Non-pigmented ciliary epithelial cell (primary cell): ENCODE data around the gene NUP43.
"Not testable (repeated sequence)": the region's sequence is repeated elsewhere in the genome, so short reads cannot be mapped to it uniquely, and the experiment has no call there.

Source experiments
- DNase-seq: peaks from one replicate; pipeline ENCODE4 v3.0.0-alpha.2; 2010; ENCODE audit warnings: low read depth

NUP43 gene

GRCh38 chr6:149746147-149746946 lies at the start of gene NUP43:
Gene NUP43, minus strand, starts transcription at chr6:149746529. Its CDS starts 34 bp downstream, at chr6:149746495.
- DNase-seq, result peak; percentile 75

GRCh38 chr6:149783551-149783950 lies 37.2 kb upstream of the NUP43 start:
- no peak for DNase-seq

- no peak for DNase-seq
These were observed 36.0 kb upstream of the NUP43 start for GRCh38 chr6:149782337-149782736.

GRCh38 chr6:149781715-149782114 lies 35.4 kb upstream of the NUP43 start:
- no peak for DNase-seq

- no peak for DNase-seq
These were observed 33.3 kb upstream of the NUP43 start for GRCh38 chr6:149779644-149779963.

- no peak for DNase-seq
These were observed 31.3 kb upstream of the NUP43 start for GRCh38 chr6:149777624-149778023.

GRCh38 chr6:149771925-149772324 lies 25.6 kb upstream of the NUP43 start:
- DNase-seq, result no peak

GRCh38 chr6:149771185-149771584 lies 24.9 kb upstream of the NUP43 start:
- DNase-seq, result no peak

GRCh38 chr6:149769676-149770075 lies 23.3 kb upstream of the NUP43 start:
- DNase-seq, result no peak

GRCh38 chr6:149766156-149766769 lies 19.9 kb upstream of the NUP43 start:
- DNase-seq, result peak; percentile 61

GRCh38 chr6:149763866-149764265 lies 17.5 kb upstream of the NUP43 start:
- no peak for DNase-seq

GRCh38 chr6:149761438-149761837 lies 15.1 kb upstream of the NUP43 start:
- DNase-seq, result no peak

GRCh38 chr6:149756261-149756636 lies 9.9 kb upstream of the NUP43 start:
- DNase-seq, result no peak

GRCh38 chr6:149755300-149756260 lies 9.3 kb upstream of the NUP43 start:
- DNase-seq, result no peak

GRCh38 chr6:149754548-149754947 lies 8.2 kb upstream of the NUP43 start:
- no peak for DNase-seq

GRCh38 chr6:149753374-149753637 lies 7.0 kb upstream of the NUP43 start:
- not testable (repeated sequence) for DNase-seq

- DNase-seq, result no peak
These were observed 6.5 kb upstream of the NUP43 start for GRCh38 chr6:149752600-149753373.

GRCh38 chr6:149751920-149752319 lies 5.6 kb upstream of the NUP43 start:
- not testable (repeated sequence) for DNase-seq

GRCh38 chr6:149751239-149751638 lies 4.9 kb upstream of the NUP43 start:
- no peak for DNase-seq

- DNase-seq, result no peak
These were observed 3.8 kb upstream of the NUP43 start for GRCh38 chr6:149750136-149750609.

- DNase-seq, result peak; percentile 31
These were observed 3.3 kb upstream of the NUP43 start, which contains the start of gene PCMT1 for GRCh38 chr6:149749594-149750135. Gene PCMT1, plus strand, starts transcription at chr6:149749741. Its CDS starts 161 bp downstream, at chr6:149749902.
